Endodermal cell (in vitro differentiated cells): ENCODE results near the gene PREX1. TPM values are rescaled to one million over a fixed set of nuclear protein-coding genes. Genes with fewer than 3 reads are reported as not detected.

Experiments
- DNase-seq: peaks from one replicate; pipeline ENCODE4 v3.0.0-alpha.2; 2017
- H3K27ac ChIP-seq: 2 replicates; pipeline ENCODE4 v1.5.1; 2013; ENCODE audit warnings: mild to moderate bottlenecking, low read depth, low read length, moderate library complexity
- H3K27me3 ChIP-seq: 2 replicates; pipeline ENCODE4 v1.6.1; 2013; ENCODE audit warnings: mild to moderate bottlenecking, low read length, moderate library complexity; ENCODE audit not compliant: insufficient read depth, control insufficient read depth, poor library complexity, severe bottlenecking
- H3K36me3 ChIP-seq: 2 replicates; pipeline ENCODE4 v1.7.0; 2013; ENCODE audit warnings: mild to moderate bottlenecking, low read length, moderate library complexity; ENCODE audit not compliant: control insufficient read depth, insufficient read depth
- H3K4me1 ChIP-seq: one replicate; pipeline ENCODE4 v1.7.0; 2013; ENCODE audit warnings: low read length; ENCODE audit not compliant: control insufficient read depth, insufficient read depth
- H3K4me3 ChIP-seq: 2 replicates; pipeline ENCODE4 v1.5.1; 2013; ENCODE audit warnings: mild to moderate bottlenecking, low read length, moderate library complexity
- H3K9ac ChIP-seq: 2 replicates; pipeline ENCODE4 v1.6.1; 2013; ENCODE audit warnings: mild to moderate bottlenecking, low read length, moderate library complexity; ENCODE audit not compliant: poor library complexity, severe bottlenecking; ENCODE audit errors: extremely low read depth
- H3K9me3 ChIP-seq: 2 replicates; pipeline ENCODE4 v1.6.1; 2013; ENCODE audit warnings: mild to moderate bottlenecking, low read length, moderate library complexity; ENCODE audit not compliant: control insufficient read depth
- H3K27ac Mint-ChIP-seq: 2 replicates; pipeline ENCODE4 v1.8.0; 2020; ENCODE audit warnings: mixed read lengths
- H3K27me3 Mint-ChIP-seq: 2 replicates; pipeline ENCODE4 v1.8.0; 2021; ENCODE audit warnings: mild to moderate bottlenecking, mixed read lengths; ENCODE audit not compliant: insufficient read depth
- H3K36me3 Mint-ChIP-seq: 2 replicates; pipeline ENCODE4 v1.8.0; 2020; ENCODE audit warnings: low read depth, mixed read lengths
- H3K4me1 Mint-ChIP-seq: 2 replicates; pipeline ENCODE4 v1.8.0; 2020; ENCODE audit warnings: mixed read lengths
- H3K4me3 Mint-ChIP-seq: 2 replicates; pipeline ENCODE4 v1.8.0; 2020; ENCODE audit warnings: mild to moderate bottlenecking, moderate library complexity, mixed read lengths
- H3K9me3 Mint-ChIP-seq: 2 replicates; pipeline ENCODE4 v1.8.0; 2020; ENCODE audit warnings: mild to moderate bottlenecking, mixed read lengths
- WGBS, 2 experiments: methylation state at CpG; one replicate each; pipeline versions ENCODE4 v1.1.5 to v1.1.7; 2013; ENCODE audit warnings: missing lambda C conversion rate in 2 of 2, mixed read lengths in 1 of 2; ENCODE audit not compliant: insufficient coverage in 1 of 2, insufficient read length in 1 of 2; 5-methylcytosine and 5-hydroxymethylcytosine counted together
- total RNA-seq, 2 donors: library from RNA; stranded (reverse); fragmentation: NEBNext Ultra II Directional in 1 of 2; extraction: Animal tissue kit (Norgen Biotek cat#: 25700) in 1 of 2; gene quantifications; 2 replicates in 1 of 2; 3 replicates in 1 of 2; pipeline ENCODE4 v1.2.1, GENCODE V29; 2021
- TF ChIP-seq, protein P1 (sequence below): fragments of 200-600 bp; sonication (generic); conservative IDR thresholded peaks from 2 replicates; pipeline ENCODE4 v1.5.0; 2021; ENCODE audit warnings: antibody characterized with exemption, mild to moderate bottlenecking

The PREX1 gene
- total RNA-seq, 2 donors from 2014 or later: 65.3 to 70.5 TPM

DNA sequence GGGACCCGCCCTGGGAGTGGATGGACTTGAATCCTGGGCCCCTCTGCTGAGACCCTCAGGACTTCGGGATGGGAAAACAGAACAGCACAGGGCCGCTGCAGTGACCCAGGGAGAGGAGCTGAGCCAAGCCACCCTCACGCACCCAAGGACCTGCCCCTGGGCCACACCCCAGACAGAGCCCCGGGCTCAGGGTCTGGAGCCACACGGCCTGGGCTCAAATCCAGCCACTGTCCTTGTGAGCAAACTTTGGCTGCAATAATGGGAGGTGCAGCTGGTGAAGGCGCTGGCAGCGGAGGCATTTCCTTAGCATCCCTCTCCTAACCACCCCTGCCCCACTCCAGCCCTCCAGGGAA lies 207.7 kb downstream of the PREX1 start:
- no peak overlapping the region for H3K4me3 ChIP-seq
- no peak overlapping the region for H3K9ac ChIP-seq
- no peak for DNase-seq
- Mint-ChIP-seq H3K4me3 (peak overlapping the region; percentile 50), H3K9me3 (no peaks in the 10 kb centered on the region), H3K4me1 (no peaks in the 10 kb centered on the region), H3K36me3 (peaks cover 8% of the 10 kb centered on the region), H3K27me3 (no peaks in the 10 kb centered on the region), H3K27ac (no peak overlapping the region)
- TF ChIP-seq, protein P1, sequence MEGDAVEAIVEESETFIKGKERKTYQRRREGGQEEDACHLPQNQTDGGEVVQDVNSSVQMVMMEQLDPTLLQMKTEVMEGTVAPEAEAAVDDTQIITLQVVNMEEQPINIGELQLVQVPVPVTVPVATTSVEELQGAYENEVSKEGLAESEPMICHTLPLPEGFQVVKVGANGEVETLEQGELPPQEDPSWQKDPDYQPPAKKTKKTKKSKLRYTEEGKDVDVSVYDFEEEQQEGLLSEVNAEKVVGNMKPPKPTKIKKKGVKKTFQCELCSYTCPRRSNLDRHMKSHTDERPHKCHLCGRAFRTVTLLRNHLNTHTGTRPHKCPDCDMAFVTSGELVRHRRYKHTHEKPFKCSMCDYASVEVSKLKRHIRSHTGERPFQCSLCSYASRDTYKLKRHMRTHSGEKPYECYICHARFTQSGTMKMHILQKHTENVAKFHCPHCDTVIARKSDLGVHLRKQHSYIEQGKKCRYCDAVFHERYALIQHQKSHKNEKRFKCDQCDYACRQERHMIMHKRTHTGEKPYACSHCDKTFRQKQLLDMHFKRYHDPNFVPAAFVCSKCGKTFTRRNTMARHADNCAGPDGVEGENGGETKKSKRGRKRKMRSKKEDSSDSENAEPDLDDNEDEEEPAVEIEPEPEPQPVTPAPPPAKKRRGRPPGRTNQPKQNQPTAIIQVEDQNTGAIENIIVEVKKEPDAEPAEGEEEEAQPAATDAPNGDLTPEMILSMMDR: no peak
- no peak overlapping the region for H3K27ac ChIP-seq
- H3K9me3 ChIP-seq: no peaks in the 10 kb centered on the region
- no peaks in the 10 kb centered on the region for H3K27me3 ChIP-seq
- WGBS, 2 experiments: 93% methylated on average over 6 to 8 of the region's 8 CpGs
- H3K36me3 ChIP-seq: peaks cover 10% of the 10 kb centered on the region
- no peaks in the 10 kb centered on the region for H3K4me1 ChIP-seq

DNA sequence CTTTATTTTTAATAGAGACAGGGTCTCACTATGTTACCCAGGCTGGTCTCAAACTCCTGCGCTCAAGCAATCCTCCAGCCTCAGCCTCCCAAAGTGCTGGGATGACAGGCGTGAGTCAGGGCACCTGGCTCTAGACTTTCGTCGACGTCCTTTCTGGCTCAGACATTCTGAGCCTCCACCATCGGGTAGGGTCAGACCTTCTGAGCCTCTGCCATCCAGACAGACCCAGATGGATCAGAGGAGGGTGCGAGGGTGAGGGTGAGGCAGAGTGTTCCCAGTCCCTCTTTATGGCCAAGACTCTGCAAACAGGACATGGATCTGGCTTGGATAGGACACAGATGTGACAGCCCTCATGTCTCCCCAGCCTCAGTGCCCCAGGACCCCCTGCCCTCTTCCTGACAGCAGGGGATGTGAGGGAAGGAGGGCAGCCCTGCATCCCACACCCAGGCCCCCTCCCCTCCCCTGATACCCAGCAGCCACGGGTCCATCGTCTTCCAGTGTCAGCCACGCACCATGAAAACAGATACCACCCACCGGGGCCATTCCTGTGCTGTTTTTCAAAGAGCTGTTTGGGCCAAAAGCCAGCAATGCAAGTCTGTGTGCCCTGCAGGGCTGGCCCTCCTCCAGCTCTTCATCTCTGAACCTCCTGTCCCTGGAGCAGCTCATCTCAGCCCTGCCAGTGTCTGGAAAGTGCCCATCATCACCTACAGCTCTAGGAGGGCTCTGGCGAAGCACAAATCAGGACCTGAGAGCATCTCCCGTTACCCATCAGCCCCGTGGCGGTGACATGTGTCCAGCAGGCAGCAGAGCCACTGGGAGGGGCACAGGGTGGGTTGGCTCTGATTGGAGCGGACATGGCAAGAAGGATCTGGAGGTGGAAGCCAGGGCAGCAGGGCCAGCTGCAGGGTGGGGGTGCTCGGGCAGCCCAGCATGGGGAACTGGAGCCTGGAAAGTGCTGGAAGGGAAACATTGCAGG lies 208.4 kb downstream of the PREX1 start:
- H3K36me3 Mint-ChIP-seq: peaks cover 3% of the 10 kb centered on the region
- H3K9me3 ChIP-seq: no peaks in the 10 kb centered on the region
- no peaks in the 10 kb centered on the region for H3K4me1 ChIP-seq
- WGBS, 2 experiments: 91 to 92% methylated on average over 10 to 17 of the region's 17 CpGs
- no peak overlapping the region for H3K9ac ChIP-seq
- no peak overlapping the region for H3K27ac Mint-ChIP-seq
- TF ChIP-seq, protein P1: no peak
- no peaks in the 10 kb centered on the region for H3K27me3 ChIP-seq
- no peak overlapping the region for H3K4me3 Mint-ChIP-seq
- no peak overlapping the region for H3K4me3 ChIP-seq
- DNase-seq: no peak
- H3K27me3 Mint-ChIP-seq: no peaks in the 10 kb centered on the region
- no peak overlapping the region for H3K27ac ChIP-seq
- peaks cover 3% of the 10 kb centered on the region for H3K36me3 ChIP-seq
- no peaks in the 10 kb centered on the region for H3K4me1 Mint-ChIP-seq
- no peaks in the 10 kb centered on the region for H3K9me3 Mint-ChIP-seq

- H3K4me1 ChIP-seq: no peaks in the 10 kb centered on the region
- 92 to 95% methylated on average over 6 to 12 of the region's 12 CpGs for WGBS, 2 experiments
- no peaks in the 10 kb centered on the region for H3K4me1 Mint-ChIP-seq
- H3K4me3 ChIP-seq: no peak overlapping the region
- H3K9ac ChIP-seq: no peak overlapping the region
- H3K27me3 Mint-ChIP-seq: no peaks in the 10 kb centered on the region
- no peak overlapping the region for H3K27ac Mint-ChIP-seq
- H3K36me3 Mint-ChIP-seq: peaks cover 2% of the 10 kb centered on the region
- DNase-seq: no peak
- H3K27me3 ChIP-seq: no peaks in the 10 kb centered on the region
- H3K9me3 Mint-ChIP-seq: no peaks in the 10 kb centered on the region
- no peak overlapping the region for H3K4me3 Mint-ChIP-seq
- TF ChIP-seq, protein P1: no peak
- no peaks in the 10 kb centered on the region for H3K9me3 ChIP-seq
- no peaks in the 10 kb centered on the region for H3K36me3 ChIP-seq
- H3K27ac ChIP-seq: no peak overlapping the region
These were observed 209.2 kb downstream of the PREX1 start for GRCh38 chr20:48618631-48619030.
